K562 (cell line): ENCODE results near the gene ARHGAP42. TPM values are rescaled to one million over a fixed set of nuclear protein-coding genes. Genes with fewer than 3 reads are reported as not detected.

Source experiments
- CREM ChIP-seq: IDR thresholded peaks from 2 replicates; pipeline ENCODE4 v1.6.1; 2014; ENCODE audit warnings: antibody characterized with exemption, low read depth
- NR2F6 ChIP-seq: fragments of 450-650 bp; formaldehyde crosslinking; IDR thresholded peaks from 2 replicates; pipeline ENCODE4 v1.4.0; 2020; ENCODE audit warnings: mild to moderate bottlenecking
- TCF7 ChIP-seq: sonication (generic); IDR thresholded peaks from 2 replicates; pipeline ENCODE4 v1.6.1; 2016; ENCODE audit warnings: antibody characterized with exemption, borderline replicate concordance
- TGIF2 ChIP-seq: sonication (generic); formaldehyde crosslinking; IDR thresholded peaks from 2 replicates; pipeline ENCODE4 v1.8.1; 2022; ENCODE audit warnings: mild to moderate bottlenecking, missing genetic modification reagents, moderate library complexity
- ZNF586 ChIP-seq: fragments of 450-650 bp; formaldehyde crosslinking; conservative IDR thresholded peaks from 2 replicates; pipeline ENCODE4 v1.4.0; 2020; ENCODE audit warnings: mild to moderate bottlenecking, moderate library complexity
- polyA plus RNA-seq, 8 experiments: library from polyadenylated mRNA; depleted of rRNA in 4 of 8; stranded (reverse) in 5 of 8; unstranded in 3 of 8; fragments of >200 nt; fragmentation: Nextera tagmentation in 2 of 8; fragmentation: Illumina TruSeq in 1 of 8; extraction: Ambion mirVana in 2 of 8; extraction: Trizol in 1 of 8; gene quantifications; 2 replicates each; pipeline versions ENCODE4 v1.2.1 to v1.2.3, GENCODE V29; 2011 to 2014; ENCODE audit warnings: inconsistent platforms in 1 of 8, missing spikeins in 1 of 8
- total RNA-seq, 7 experiments: library from RNA; depleted of rRNA in 6 of 7; stranded (reverse); fragments of >200 nt in 6 of 7; fragmentation: Illumina TruSeq in 2 of 7; extraction: Trizol in 2 of 7; gene quantifications; 2 replicates each; pipeline versions ENCODE4 v1.2.1 to v1.2.3, GENCODE V29; 2011 to 2021; ENCODE audit warnings: low replicate concordance in 1 of 7
- TF ChIP-seq, protein P1 (sequence below), 2 experiments: fragments of 450-650 bp; IDR thresholded peaks; 2 replicates each; pipeline ENCODE4 v1.6.1; 2016; ENCODE audit warnings: mild to moderate bottlenecking in 2 of 2, borderline replicate concordance in 1 of 2, low read depth in 1 of 2, moderate library complexity in 1 of 2

The ARHGAP42 gene
- total and polyA plus RNA-seq, 9 of the 15 experiments (the other 6 are each of a cell fraction or from before 2014, with no cell fraction given): 0.95 to 6.1 (median 2.4) TPM

DNA sequence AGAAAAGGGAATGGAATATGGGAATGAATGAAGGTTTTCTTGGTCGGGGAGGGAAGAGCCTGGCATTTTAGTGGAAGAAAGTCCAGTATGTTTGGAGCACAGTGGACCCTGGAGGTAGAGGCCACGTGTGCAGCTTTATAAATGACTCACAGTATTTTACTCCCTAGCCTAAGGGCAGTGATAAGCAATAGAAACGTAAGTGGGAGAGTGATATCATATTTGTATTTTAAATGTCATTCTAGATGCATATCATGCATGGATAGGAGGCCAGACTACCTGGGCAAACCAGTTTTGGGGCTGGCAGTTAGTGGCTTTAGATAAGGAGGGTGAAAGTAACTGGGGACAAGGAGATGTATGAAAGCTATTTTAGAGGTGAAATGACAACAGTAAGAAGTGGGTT, 174.1 kb downstream of the ARHGAP42 start (continued):
- TF ChIP-seq TCF7: no peak
- TF ChIP-seq NR2F6 (CRISPR knock-in tag): no peak
- TF ChIP-seq ZNF586 (CRISPR knock-in tag): no peak
- no peak for TF ChIP-seq TGIF2
- 0 out of 2 replicates have a peak, but pooled peaks have one; percentile 21 for TF ChIP-seq CREM
- TF ChIP-seq, protein P1, sequence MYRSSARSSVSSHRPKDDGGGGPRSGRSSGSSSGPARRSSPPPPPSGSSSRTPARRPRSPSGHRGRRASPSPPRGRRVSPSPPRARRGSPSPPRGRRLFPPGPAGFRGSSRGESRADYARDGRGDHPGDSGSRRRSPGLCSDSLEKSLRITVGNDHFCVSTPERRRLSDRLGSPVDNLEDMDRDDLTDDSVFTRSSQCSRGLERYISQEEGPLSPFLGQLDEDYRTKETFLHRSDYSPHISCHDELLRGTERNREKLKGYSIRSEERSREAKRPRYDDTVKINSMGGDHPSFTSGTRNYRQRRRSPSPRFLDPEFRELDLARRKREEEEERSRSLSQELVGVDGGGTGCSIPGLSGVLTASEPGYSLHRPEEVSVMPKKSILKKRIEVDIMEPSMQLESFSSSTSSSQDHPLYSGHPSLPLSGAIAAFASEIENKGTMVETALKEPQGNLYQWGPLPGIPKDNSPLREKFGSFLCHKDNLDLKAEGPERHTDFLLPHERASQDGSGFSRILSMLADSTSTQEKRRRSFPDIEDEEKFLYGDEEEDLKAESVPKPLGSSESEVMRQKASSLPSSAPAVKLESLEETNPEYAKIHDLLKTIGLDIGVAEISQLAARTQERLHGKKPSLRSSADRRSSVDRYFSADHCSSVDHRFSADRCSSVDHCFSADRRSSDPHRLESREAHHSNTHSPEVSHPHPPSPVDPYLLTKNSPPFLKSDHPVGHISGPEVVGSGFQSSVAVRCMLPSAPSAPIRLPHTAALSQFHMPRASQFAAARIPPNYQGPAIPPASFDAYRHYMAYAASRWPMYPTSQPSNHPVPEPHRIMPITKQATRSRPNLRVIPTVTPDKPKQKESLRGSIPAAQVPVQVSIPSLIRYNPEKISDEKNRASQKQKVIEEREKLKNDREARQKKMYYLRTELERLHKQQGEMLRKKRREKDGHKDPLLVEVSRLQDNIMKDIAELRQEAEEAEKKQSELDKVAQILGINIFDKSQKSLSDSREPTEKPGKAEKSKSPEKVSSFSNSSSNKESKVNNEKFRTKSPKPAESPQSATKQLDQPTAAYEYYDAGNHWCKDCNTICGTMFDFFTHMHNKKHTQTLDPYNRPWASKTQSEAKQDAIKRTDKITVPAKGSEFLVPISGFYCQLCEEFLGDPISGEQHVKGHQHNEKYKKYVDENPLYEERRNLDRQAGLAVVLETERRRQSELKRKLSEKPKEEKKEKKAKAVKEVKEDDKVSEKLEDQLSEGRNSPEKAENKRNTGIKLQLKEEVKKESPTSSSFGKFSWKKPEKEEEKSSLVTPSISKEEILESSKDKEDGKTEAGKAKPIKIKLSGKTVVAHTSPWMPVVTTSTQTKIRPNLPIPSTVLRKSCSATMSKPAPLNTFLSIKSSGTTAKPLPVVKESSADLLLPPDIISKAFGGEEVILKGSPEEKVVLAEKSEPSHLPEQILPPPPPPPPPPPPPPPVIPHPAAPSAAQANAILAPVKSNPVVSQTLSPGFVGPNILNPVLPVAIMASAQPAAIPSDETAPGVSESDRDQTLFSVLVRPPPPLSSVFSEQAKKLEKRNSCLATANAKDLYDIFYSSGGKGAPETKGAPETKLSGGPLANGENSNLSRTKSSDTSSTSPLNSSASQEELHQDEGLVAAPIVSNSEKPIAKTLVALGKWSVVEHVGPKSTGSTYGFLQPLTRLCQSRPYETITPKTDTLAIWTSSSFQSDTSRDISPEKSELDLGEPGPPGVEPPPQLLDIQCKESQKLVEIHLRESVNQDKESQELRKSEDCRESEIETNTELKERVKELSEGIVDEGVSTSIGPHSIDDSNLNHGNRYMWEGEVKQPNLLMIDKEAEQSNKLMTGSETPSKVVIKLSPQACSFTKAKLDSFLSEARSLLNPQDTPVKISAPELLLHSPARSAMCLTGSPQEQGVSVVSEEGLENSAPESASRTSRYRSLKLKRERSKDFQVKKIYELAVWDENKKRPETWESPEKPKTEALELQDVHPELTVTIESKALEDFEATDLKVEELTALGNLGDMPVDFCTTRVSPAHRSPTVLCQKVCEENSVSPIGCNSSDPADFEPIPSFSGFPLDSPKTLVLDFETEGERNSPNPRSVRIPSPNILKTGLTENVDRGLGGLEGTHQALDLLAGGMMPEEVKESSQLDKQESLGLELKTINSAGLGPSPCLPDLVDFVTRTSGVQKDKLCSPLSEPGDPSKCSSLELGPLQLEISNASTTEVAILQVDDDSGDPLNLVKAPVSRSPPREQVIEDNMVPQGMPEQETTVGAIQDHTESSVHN (IDR thresholded peaks at IDR 0.05; ENCODE audit: borderline replicate concordance in 1 of 2, low read depth in 1 of 2): no peak
